Neural cell (in vitro differentiated cells): ENCODE measurements around the gene AK2.

Experiments used
- CTCF ChIP-seq: fragments of 450-650 bp; IDR thresholded peaks from 2 replicates; pipeline ENCODE4 v1.5.1; 2014; ENCODE audit warnings: antibody characterized with exemption, mild to moderate bottlenecking, moderate library complexity; ENCODE audit not compliant: poor library complexity, severe bottlenecking
- EZH2 ChIP-seq: fragments of 200-600, 300-800 bp; shearing (Covaris generic), sonication (generic); IDR thresholded peaks from 2 replicates; pipeline ENCODE4 v1.6.1; 2014; ENCODE audit warnings: antibody characterized with exemption, low read length, borderline replicate concordance, mild to moderate bottlenecking; ENCODE audit not compliant: insufficient read depth, poor library complexity, severe bottlenecking
- POLR2AphosphoS5 ChIP-seq: IDR thresholded peaks from 2 replicates; pipeline ENCODE4 v1.6.1; 2012
- TAF1 ChIP-seq: IDR thresholded peaks from 2 replicates; pipeline ENCODE4 v1.6.1; 2012; ENCODE audit warnings: low read depth

GRCh38 chr1:32990887-32991286, 45.8 kb downstream of the AK2 start:
- TF ChIP-seq CTCF: no peak
- TF ChIP-seq POLR2AphosphoS5: no peak
- no peak for TF ChIP-seq EZH2
- no peak for TF ChIP-seq TAF1
